Glomerular visceral epithelial cell (primary cell): ENCODE data around the gene LRG1.
"Not testable (repeated sequence)": the region's sequence is repeated elsewhere in the genome, so short reads cannot be mapped to it uniquely, and the experiment has no call there.

Source experiments
- DNase-seq: peaks from one replicate; pipeline ENCODE4 v3.0.0-alpha.2; 2016; ENCODE audit errors: extremely low spot score

LRG1 gene

GRCh38 chr19:4527377-4527776, 12.5 kb downstream of the LRG1 start:
- not testable (repeated sequence) for DNase-seq

- no peak for DNase-seq
Observed at GRCh38 chr19:4525563-4526002, 14.3 kb downstream of the LRG1 start.

GRCh38 chr19:4524808-4525562, 14.9 kb downstream of the LRG1 start:
- DNase-seq, result peak; percentile 52

GRCh38 chr19:4523306-4524110, 16.3 kb downstream of the LRG1 start:
- peak; percentile 51 for DNase-seq

GRCh38 chr19:4522291-4523002, 17.4 kb downstream of the LRG1 start:
- DNase-seq, result no peak

GRCh38 chr19:4521888-4522242, 18.0 kb downstream of the LRG1 start:
- DNase-seq, result no peak

GRCh38 chr19:4521170-4521887, 18.5 kb downstream of the LRG1 start:
- peak; percentile 79 for DNase-seq

- DNase-seq, result no peak
Observed at GRCh38 chr19:4519521-4520277, 20.1 kb downstream of the LRG1 start.

- no peak for DNase-seq
Observed at GRCh38 chr19:4519172-4519496, 20.7 kb downstream of the LRG1 start.

- no peak for DNase-seq
Observed at GRCh38 chr19:4518345-4519171, 21.3 kb downstream of the LRG1 start, which contains the start of gene PLIN4. Gene PLIN4, minus strand, starts transcription at chr19:4518486. Its CDS starts 214 bp downstream, at chr19:4518272.

- DNase-seq, result no peak
Observed at GRCh38 chr19:4517451-4518057, 22.3 kb downstream of the LRG1 start.

GRCh38 chr19:4516939-4517300, 22.9 kb downstream of the LRG1 start:
- no peak for DNase-seq

- no peak for DNase-seq
Observed at GRCh38 chr19:4516199-4516938, 23.5 kb downstream of the LRG1 start.

- DNase-seq, result no peak
Observed at GRCh38 chr19:4515732-4516131, 24.1 kb downstream of the LRG1 start.

GRCh38 chr19:4513248-4513647, 26.6 kb downstream of the LRG1 start:
- DNase-seq, result no peak

GRCh38 chr19:4512070-4512469, 27.8 kb downstream of the LRG1 start:
- DNase-seq, result no peak

- no peak for DNase-seq
Observed at GRCh38 chr19:4511300-4512054, 28.4 kb downstream of the LRG1 start.
